GM18499 (cell line): Measurements from ENCODE around the gene PTGDR.

ENCODE experiments used
- ATAC-seq: cut with Tn5 transposase; IDR thresholded peaks from one replicate; pipeline ENCODE4 v1.9.1; 2021; ENCODE audit warnings: moderate number of reproducible peaks; ENCODE audit not compliant: insufficient read depth, unreplicated experiment

Gene PTGDR

GRCh38 chr14:52305014-52305413, 37.5 kb downstream of the PTGDR start:
- ATAC-seq: no peak

GRCh38 chr14:52307376-52307775, 39.9 kb downstream of the PTGDR start:
- no peak for ATAC-seq

DNA sequence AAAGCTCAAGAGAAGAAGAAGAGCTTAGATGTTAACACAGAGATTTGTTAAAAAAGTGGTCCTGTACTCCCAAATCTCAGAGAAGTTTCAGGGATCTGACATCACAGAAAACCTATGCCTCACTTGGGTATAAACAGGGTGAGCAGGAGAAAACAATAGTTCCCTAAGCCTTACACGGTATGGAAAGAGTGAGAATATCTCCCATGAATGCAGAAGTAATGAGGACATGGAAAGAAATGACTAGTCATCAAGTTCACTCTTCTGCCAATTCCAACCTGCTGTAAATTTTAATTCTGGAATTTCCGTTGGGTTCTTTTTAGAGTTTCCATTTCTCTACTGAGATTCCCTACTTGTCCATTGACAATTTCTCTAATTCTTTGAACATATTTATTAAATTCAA, 40.4 kb downstream of the PTGDR start:
- ATAC-seq: no peak

- ATAC-seq: no peak
These were observed 43.0 kb downstream of the PTGDR start for GRCh38 chr14:52310541-52310940.

DNA sequence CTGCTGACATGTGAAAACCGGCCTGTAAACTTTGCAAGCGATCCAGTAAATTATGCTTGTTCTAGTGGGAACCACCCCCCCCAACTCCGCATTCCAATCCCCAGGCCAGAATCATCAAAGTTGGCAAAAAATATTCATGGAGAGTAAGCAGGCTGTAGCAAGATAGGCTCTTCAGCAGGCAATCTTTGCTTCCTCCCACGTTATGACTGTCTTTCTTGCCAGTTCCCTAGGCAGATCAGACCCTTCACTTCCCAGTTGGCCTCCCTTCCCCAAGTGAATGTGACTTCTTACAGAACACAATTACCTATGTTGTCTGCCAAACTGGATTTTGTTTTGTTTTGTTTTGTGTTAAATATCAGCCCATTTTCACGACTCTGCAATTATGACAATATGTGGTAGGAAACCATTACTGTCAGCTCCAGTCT, 45.4 kb downstream of the PTGDR start:
- ATAC-seq: no peak

GRCh38 chr14:52313462-52313861, 46.0 kb downstream of the PTGDR start:
- no peak for ATAC-seq

DNA sequence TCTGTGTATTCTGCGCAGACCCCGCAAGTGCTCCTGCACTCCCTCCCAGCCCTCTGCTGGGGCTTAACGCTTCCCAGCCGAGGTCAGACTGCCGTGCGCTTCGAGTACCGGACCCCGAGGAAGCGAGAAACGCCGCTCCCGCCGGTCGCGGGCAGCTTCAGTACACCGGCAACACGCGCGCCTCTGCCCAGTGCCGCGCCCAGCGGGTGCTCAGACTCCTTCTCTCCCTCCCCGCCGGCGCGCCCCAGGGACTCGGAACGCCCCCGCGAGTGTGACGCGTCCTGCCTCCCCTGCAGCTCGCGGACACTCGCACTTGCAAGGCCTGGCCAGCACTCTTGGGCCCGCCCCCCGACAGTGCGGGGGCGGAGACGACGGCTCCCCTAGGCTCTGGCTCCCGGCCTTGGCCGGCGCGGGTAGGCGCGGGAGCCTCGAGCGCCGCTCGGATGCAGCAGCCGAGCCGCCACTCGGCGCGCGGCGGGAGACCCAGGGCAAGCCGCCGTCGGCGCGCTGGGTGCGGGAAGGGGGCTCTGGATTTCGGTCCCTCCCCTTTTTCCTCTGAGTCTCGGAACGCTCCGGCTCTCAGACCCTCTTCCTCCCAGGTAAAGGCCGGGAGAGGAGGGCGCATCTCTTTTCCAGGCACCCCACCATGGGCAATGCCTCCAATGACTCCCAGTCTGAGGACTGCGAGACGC, 46.6 kb downstream of the PTGDR start, which contains the start of gene PTGER2:
Gene PTGER2 (plus strand): TSS at position 410 of the 692 bp plus-strand sequence. CDS start 237 bp downstream, at position 647.
- ATAC-seq: no peak

GRCh38 chr14:52314595-52315354, 47.3 kb downstream of the PTGDR start:
- ATAC-seq: no peak

- ATAC-seq: no peak
These were observed 47.8 kb downstream of the PTGDR start for GRCh38 chr14:52315355-52315718.

- ATAC-seq: no peak
These were observed 50.6 kb downstream of the PTGDR start for GRCh38 chr14:52318062-52318461.

DNA sequence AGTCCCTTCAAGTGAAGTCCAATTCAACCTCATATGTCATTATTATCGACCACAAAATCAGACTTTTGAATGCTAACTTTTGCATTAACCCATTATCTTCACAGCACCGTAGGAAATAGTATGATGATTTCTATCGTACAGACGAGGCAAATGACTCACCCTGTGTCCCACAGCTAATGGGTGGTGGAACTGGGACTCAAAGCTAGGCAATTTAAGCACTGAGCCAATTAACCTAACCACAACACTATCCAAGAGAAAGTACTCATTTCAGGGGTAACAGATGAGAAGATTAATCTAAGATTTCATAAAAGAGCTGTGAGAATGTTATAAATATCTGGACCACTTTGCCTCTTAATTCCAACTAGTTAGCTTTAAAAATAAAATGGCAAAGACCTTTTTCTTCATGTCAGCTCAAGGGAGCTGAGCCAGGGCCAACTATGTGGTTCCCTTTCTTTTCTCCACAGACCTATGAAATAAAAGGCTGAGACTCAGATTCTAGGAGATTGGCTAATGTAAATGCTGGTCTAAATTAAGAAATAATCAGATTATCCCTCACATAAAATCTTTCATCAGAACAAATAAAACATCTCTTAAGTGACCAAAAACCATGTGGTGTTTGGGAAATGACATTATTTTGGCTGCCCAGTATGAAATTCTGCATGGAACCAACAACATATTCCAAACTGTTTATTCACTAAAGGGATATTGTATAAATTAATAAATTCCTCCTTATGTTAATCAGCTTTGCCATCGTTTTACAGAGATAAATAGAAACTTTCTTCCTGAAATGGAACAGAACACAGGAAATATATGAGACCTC, 51.5 kb downstream of the PTGDR start:
- ATAC-seq: no peak

DNA sequence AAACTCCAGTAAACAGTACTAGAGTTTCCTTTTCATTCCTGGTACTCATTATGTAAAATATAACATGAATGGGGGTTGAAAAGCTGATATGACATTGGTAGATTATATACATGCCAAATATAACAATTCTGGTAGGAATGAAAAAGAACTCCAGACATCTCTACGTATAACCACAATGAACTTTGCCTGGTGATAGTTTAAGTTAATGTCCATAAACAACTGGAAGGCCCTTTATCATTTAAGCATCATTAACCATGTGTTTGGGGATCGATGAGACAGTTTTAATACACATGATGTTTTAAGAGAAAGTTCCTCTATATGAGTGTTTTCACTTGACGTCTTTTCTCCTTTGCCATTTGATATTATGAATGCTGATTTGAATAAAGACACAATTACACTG, 52.4 kb downstream of the PTGDR start:
- ATAC-seq: no peak

GRCh38 chr14:52325126-52325525, 57.6 kb downstream of the PTGDR start:
- peak; percentile 97 for ATAC-seq

- ATAC-seq: no peak
These were observed 58.1 kb downstream of the PTGDR start for GRCh38 chr14:52325630-52326029.
